Spleen (tissue), 7 donors: ENCODE data around the gene SHANK2.

Source experiments
- CTCF ChIP-seq, 11 experiments: fragments of 200-600 bp in 7 of 11; fragments of 450-650 bp in 4 of 11; sonication (generic) in 4 of 11; IDR thresholded peaks in 8 of 11; conservative IDR thresholded peaks in 3 of 11; 1 replicate in 7 of 11; 2 replicates in 4 of 11; pipeline versions ENCODE4 v1.4.0 to v1.8.0; 2016 to 2021; ENCODE audit warnings: antibody characterized with exemption in 11 of 11, inconsistent platforms in 4 of 11, mild to moderate bottlenecking in 1 of 11
- POLR2A ChIP-seq, 3 donors: fragments of 450-650 bp; IDR thresholded peaks; one replicate each; pipeline ENCODE4 v1.5.1; 2017; ENCODE audit warnings: antibody characterized with exemption in 3 of 3, mild to moderate bottlenecking in 1 of 3
- POLR2AphosphoS5 ChIP-seq, 3 donors: sonication (generic); formaldehyde crosslinking; IDR thresholded peaks; one replicate each; pipeline ENCODE4 v1.5.1; 2017; ENCODE audit warnings: antibody characterized with exemption in 3 of 3
- donor health status: DM: no; HTN: no; CAD: no; lungs with moderate emphysema.
- donor health status: DM: no; HTN: no; CAD: no.
- donor health status: DM: no; HTN: no; CAD: no.

GRCh38 chr11:71298761-71299181 is 46.4 kb upstream of the SHANK2 start:
- TF ChIP-seq CTCF (IDR thresholded peaks at IDR 0.05 in 8 of 11, conservative IDR thresholded peaks at IDR 0.05 in 3 of 11) (no peak), POLR2AphosphoS5 (IDR thresholded peaks at IDR 0.05) (no peak), POLR2A (IDR thresholded peaks at IDR 0.05) (no peak)
